Activated naive CD4-positive, alpha-beta T cell treated with anti-CD3 and anti-CD28 coated beads, Interleukin-2, amount 50 U/mL, for 72 hours (primary cell): ENCODE measurements around the gene PIK3R6. TPM values are rescaled to one million over a fixed set of nuclear protein-coding genes. Genes with fewer than 3 reads are reported as not detected.

Experiments
- ATAC-seq, 2 donors: fragments of 150-1000 bp; cut with Tn5 transposase; 2 replicates each; pipeline ENCODE4 v1.10.0; 2021; ENCODE audit warnings: mild to moderate bottlenecking in 2 of 2, moderate library complexity in 2 of 2
- DNase-seq, 2 donors: peaks; one replicate each; pipeline ENCODE4 v3.0.0; 2021 to 2022; ENCODE audit warnings: low spot score in 2 of 2
- H3K27ac Mint-ChIP-seq, 2 donors: one replicate each; pipeline ENCODE4 v1.8.0; 2022; ENCODE audit warnings: mild to moderate bottlenecking in 2 of 2, mixed read lengths in 2 of 2
- H3K36me3 Mint-ChIP-seq, 2 donors: one replicate each; pipeline ENCODE4 v1.8.0; 2022; ENCODE audit warnings: mixed read lengths in 2 of 2
- H3K9me3 Mint-ChIP-seq, 2 donors: one replicate each; pipeline ENCODE4 v1.8.0; 2022; ENCODE audit warnings: mixed read lengths in 2 of 2
- total RNA-seq, 2 donors: library from RNA; stranded (reverse); gene quantifications; one replicate each; pipeline ENCODE4 v1.2.3, GENCODE V29; 2022

Gene PIK3R6
- total RNA-seq, 2 donors from 2014 or later: 0.23 to 4.3 TPM

DNA sequence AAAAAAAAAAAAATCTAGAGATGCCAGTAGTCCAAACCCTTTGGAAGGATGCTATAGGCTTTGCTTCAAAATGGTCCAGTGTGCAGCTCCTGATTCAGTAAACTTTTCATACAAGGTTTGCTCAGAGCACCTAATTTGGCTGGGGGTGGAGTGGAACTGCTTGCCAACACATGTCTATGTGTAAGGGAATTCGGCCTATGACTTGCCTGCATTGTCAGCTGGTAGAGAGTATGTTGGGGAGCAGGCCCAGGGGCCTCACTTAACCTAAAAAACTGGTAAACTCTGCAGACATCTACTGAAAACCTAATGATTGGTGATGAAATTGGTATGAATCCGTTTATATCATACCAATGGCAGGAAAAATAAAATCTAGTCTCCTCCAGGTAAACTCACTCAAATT lies 66.8 kb downstream of the PIK3R6 start:
- Mint-ChIP-seq H3K27ac (no peak overlapping the region), H3K9me3 (no peaks in the 10 kb centered on the region), H3K36me3 (no peaks in the 10 kb centered on the region)
- DNase-seq (no peak), ATAC-seq (no peak)

GRCh38 chr17:8799570-8800212 lies 67.8 kb downstream of the PIK3R6 start:
- DNase-seq: no peak
- H3K27ac Mint-ChIP-seq: no peak overlapping the region

DNA sequence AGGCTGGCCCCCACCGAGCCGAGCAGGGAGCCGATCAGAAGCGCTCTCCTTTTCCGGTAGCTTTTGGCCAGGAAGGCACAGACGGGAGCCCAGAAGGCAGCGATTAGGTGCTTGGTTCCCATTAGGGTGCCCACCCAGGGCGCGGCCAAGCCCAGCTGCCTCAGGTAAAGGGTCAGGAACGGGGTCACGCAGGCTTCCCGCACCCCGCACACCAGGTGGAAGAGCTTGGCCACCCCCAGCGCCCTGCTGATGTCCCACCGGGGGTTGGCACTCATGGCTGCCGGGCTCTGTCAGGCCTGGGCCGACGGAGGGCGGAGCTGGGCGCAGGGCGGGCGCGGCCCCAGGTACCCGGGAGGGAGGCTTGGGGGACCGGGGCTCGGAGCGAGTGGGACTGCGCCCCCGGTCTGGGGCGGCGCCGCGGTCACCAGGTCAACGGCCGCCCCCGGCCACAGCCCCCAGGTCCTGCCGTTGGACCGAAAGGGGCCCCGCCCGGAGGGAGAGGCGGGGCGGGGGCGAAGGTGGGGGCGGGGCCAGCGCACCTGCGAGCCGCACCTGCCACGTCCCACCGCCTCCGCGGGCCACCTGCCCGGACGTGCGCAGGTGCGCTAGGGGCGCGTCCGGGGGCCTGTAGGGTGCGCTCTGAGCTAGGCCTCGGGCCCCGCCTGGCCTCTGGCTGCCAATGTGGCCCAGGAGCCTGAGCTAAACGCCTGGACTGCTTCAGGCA lies 68.5 kb downstream of the PIK3R6 start, which contains the start of gene MFSD6L:
Gene MFSD6L (minus strand): TSS at position 520 of the 724 bp plus-strand sequence. CDS start 245 bp downstream, at position 275.
- no peak within 1 kb of the TSS for H3K27ac Mint-ChIP-seq
- ATAC-seq: peak in 1 of 2 donors; percentile 50
- H3K36me3 Mint-ChIP-seq: no peaks in the 10 kb centered on the region
- DNase-seq: no peak
- no peaks in the 10 kb centered on the region for H3K9me3 Mint-ChIP-seq

More at GRCh38 chr17:8799570-8800212, 67.8 kb downstream of the PIK3R6 start:
- Mint-ChIP-seq H3K36me3 (no peaks in the 10 kb centered on the region), H3K9me3 (no peaks in the 10 kb centered on the region)
- no peak for ATAC-seq

- Mint-ChIP-seq H3K9me3 (no peaks in the 10 kb centered on the region), H3K27ac (no peak overlapping the region), H3K36me3 (no peaks in the 10 kb centered on the region)
- no peak for DNase-seq
- no peak for ATAC-seq
Observed at GRCh38 chr17:8798176-8798845, 69.2 kb downstream of the PIK3R6 start.

GRCh38 chr17:8797621-8798175 lies 69.8 kb downstream of the PIK3R6 start:
- DNase-seq (no peak), ATAC-seq (no peak)
- H3K9me3 Mint-ChIP-seq: no peaks in the 10 kb centered on the region
- H3K36me3 Mint-ChIP-seq: no peaks in the 10 kb centered on the region
- peak overlapping the region in 1 of 2 donors; percentile 82 for H3K27ac Mint-ChIP-seq

DNA sequence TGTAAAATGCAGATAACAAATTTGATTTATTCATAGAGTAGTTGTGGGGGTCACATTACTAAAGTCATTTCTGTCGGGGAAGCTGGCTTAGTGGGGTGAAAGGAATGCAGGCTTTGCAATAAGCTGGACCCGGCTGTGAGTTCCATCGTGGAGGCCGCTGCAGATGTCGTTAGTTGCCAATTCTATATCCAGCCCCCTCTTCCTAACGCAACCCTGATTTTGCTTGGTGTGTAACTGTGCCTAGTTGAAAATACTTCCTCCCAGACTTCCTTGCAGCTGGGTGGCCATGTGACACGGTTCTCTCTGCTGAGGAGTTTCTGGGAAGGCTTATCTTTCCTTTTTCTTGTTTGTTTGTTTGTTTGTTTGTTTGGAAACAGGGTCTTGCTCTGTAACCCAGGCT lies 72.8 kb downstream of the PIK3R6 start:
- no peak for ATAC-seq
- no peak for DNase-seq

DNA sequence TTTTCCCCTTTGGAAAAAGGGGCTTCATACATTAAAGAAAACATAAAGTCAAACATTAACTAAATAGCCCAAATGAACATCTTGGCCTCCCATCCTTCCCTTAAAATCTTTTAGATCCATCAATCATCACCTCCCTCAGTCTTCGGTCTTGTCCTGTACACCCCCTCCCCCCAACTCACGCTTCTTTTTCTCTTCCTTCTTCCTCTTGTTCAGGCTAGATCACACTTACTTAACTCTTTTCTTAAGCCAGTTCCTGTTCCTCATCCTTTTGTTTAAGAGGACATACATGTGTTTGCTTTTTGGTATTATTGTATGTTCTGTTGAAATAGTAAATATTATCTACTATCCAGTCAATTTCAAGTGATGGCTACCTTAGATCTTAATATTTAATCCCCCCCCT lies 73.8 kb downstream of the PIK3R6 start:
- Mint-ChIP-seq H3K9me3 (peaks cover 0 to 5% of the 10 kb centered on the region in 2 donors), H3K36me3 (peaks cover 0 to 8% of the 10 kb centered on the region in 2 donors), H3K27ac (no peak overlapping the region)
- no peak for DNase-seq
- no peak for ATAC-seq

More for the DNA sequence above, 72.8 kb downstream of the PIK3R6 start:
- Mint-ChIP-seq H3K27ac (peak overlapping the region in 1 of 2 donors; percentile 79), H3K9me3 (peaks cover 0 to 5% of the 10 kb centered on the region in 2 donors), H3K36me3 (peaks cover 0 to 8% of the 10 kb centered on the region in 2 donors)

DNA sequence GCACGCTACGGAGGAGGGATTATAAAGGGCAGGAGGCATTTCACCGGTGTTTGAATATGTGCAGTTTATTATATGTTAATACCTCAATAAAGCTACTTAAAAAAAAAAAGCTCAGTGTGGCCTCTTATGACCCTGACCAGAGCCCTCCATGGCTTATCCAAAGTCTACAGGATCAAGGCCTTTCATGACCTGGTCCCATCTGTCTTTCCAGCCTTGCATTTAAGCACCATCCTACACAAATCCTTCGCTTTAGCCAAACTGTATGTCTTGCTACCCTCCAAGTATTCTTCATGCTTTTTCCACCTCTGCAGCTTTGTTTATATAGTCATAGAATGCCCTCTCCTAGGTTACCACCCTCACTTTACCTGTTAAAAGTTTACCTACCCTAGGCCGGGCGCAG lies 74.8 kb downstream of the PIK3R6 start:
- H3K27ac Mint-ChIP-seq: no peak overlapping the region
- DNase-seq (no peak), ATAC-seq (no peak)
- H3K9me3 Mint-ChIP-seq: peaks cover 0 to 5% of the 10 kb centered on the region in 2 donors
- H3K36me3 Mint-ChIP-seq: peaks cover 0 to 8% of the 10 kb centered on the region in 2 donors

DNA sequence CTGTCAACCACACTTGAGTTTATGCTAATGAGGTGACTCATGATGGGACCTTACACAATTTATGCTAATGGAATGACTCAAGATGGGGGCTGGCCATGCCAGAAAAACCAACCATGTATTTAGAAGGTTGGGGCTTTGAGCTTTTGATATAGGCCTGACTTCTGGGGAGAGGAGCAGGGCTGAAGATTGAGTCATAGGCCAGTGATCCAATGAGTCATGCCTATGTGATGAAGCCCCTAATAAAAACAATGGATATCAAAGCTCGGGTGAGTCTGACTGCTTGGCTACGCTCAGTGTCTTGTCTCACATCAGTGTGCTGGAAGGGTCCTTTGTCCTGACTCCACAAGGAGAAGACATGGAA lies 75.6 kb downstream of the PIK3R6 start:
- peaks cover 0 to 5% of the 10 kb centered on the region in 2 donors for H3K9me3 Mint-ChIP-seq
- no peak for DNase-seq
- H3K36me3 Mint-ChIP-seq: peaks cover 0 to 8% of the 10 kb centered on the region in 2 donors
- peak; percentile 77 to 97 for ATAC-seq
- no peak overlapping the region for H3K27ac Mint-ChIP-seq

DNA sequence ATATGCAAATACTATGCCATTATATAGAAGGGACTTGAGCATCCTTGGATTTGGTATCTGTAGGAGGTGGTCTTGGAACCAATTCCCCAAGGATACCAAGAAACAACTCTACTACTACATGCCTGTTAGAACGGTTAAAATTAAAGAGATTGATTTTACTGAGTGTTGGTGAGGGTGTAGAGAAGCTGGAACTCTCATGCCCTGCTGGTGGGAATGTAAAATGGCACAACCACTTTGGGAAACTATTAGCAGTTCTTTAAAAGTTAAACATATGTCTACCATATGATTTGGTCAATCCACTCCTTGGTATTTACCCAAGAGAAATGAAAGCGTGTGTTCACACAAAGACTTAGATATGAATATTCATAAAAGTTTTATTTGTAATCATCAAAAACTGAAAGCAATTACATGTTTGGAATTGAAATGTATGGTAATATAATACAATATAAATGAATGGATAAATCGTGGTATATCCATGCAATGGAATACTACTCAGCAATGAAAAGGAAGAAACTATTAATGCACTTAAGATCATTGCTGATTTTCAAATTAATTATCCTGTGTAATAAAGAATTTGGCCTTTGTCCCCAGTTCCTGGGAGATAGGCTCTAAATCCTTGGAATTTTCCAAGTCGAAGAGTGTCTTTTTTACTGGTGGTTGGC lies 76.1 kb downstream of the PIK3R6 start:
- no peak for DNase-seq
- ATAC-seq: no peak
- Mint-ChIP-seq H3K27ac (no peak overlapping the region), H3K9me3 (peaks cover 0 to 5% of the 10 kb centered on the region in 2 donors), H3K36me3 (peaks cover 0 to 8% of the 10 kb centered on the region in 2 donors)

GRCh38 chr17:8789743-8790142 lies 77.7 kb downstream of the PIK3R6 start:
- no peak for ATAC-seq
- H3K36me3 Mint-ChIP-seq: peaks cover 0 to 8% of the 10 kb centered on the region in 2 donors
- H3K9me3 Mint-ChIP-seq: peaks cover 0 to 5% of the 10 kb centered on the region in 2 donors
- DNase-seq: no peak
- H3K27ac Mint-ChIP-seq: no peak overlapping the region

GRCh38 chr17:8788998-8789397 lies 78.5 kb downstream of the PIK3R6 start:
- Mint-ChIP-seq H3K36me3 (peaks cover 0 to 8% of the 10 kb centered on the region in 2 donors), H3K27ac (no peak overlapping the region), H3K9me3 (peaks cover 0 to 5% of the 10 kb centered on the region in 2 donors)
- DNase-seq (no peak), ATAC-seq (no peak)

DNA sequence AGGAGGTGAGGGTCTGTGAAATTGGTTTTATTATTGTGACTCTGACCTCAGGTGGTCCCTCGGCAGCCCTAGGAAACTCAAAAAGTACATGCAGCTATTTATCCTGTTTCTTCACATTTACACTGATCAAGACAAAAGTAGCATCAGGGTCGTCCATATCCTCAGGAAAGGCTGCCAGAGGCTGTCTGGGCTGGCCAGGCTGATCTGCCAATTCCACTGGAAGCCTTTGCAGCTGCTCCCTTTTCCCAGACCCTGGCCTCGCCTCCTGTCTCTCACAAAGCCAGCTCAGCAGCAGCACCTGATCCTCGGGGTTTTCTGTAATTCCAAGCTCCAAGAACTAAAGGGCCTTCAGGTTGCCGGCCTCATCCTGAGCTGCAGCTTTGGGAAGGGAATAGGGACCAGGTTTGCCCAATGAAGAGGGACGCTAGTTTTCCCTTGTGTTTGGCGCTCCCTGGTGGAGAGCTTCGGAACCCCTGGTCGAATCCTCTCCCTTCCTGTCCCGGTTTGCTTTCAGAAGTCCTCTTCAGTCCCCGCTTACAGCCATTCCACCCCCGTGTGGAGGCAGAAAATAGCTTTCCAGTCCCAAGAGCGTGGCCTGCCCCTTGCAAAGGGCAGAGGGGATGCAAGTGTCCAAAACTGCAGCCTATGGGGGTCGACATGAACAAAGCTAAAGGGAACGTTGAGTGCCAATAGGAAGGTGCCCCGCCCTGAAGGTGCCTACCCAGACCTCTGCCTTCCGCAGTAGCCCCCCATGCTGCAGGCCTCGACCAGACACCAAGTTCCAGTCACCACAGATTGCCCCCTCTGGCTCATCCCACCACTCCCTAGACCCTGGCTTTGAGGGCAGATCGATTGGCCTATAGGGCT lies 81.7 kb downstream of the PIK3R6 start:
- DNase-seq (peak in 1 of 2 donors; percentile 73), ATAC-seq (peak; percentile 59 to 64)
- Mint-ChIP-seq H3K9me3 (no peaks in the 10 kb centered on the region), H3K27ac (no peak overlapping the region), H3K36me3 (no peaks in the 10 kb centered on the region)

DNA sequence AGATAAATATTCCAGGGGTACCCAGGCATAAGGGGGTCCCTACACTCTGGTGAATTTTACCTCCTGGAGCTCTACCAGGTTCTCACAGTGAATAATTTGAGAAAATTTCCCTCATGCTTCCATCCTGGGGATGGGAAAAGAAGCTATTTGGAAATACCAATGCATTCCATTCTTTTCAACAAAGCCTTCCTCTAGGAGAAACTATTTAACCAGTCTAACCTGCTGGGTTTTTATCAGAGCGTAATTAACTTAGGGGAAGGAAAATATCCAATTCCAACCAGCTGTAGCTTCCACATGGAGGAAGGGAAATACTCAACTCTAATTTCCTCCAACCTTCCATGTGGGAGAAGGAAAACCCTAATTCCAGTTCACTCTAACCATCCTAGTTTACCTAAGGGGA lies 85.3 kb downstream of the PIK3R6 start:
- H3K9me3 Mint-ChIP-seq: no peaks in the 10 kb centered on the region
- H3K27ac Mint-ChIP-seq: no peak overlapping the region
- ATAC-seq (no peak), DNase-seq (no peak)
- no peaks in the 10 kb centered on the region for H3K36me3 Mint-ChIP-seq

- H3K9me3 Mint-ChIP-seq: no peaks in the 10 kb centered on the region
- DNase-seq: no peak
- H3K36me3 Mint-ChIP-seq: no peaks in the 10 kb centered on the region
- no peak overlapping the region for H3K27ac Mint-ChIP-seq
- no peak for ATAC-seq
Observed at GRCh38 chr17:8781776-8782175, 85.7 kb downstream of the PIK3R6 start.

GRCh38 chr17:8776881-8777280 lies 90.6 kb downstream of the PIK3R6 start:
- no peak for ATAC-seq
- Mint-ChIP-seq H3K27ac (no peak overlapping the region), H3K36me3 (peaks cover 6 to 7% of the 10 kb centered on the region in 2 donors), H3K9me3 (peaks cover 0 to 5% of the 10 kb centered on the region in 2 donors)
- DNase-seq: no peak
